CD4-positive, alpha-beta T cell treated with Interleukin-15 for 4 hours (primary cell): ENCODE results near the gene DENND6A.
"Not testable (repeated sequence)": the region's sequence is repeated elsewhere in the genome, so short reads cannot be mapped to it uniquely, and the experiment has no call there.

Experiments
- DNase-seq: peaks from one replicate; pipeline ENCODE4 v3.0.0-alpha.2; 2020; ENCODE audit warnings: low spot score

DENND6A gene

GRCh38 chr3:57637391-57637790 is 55.5 kb downstream of the DENND6A start:
- DNase-seq: no peak

- DNase-seq: not testable (repeated sequence)
Measured at GRCh38 chr3:57634259-57634658, 58.6 kb downstream of the DENND6A start.

GRCh38 chr3:57627976-57628375 is 64.9 kb downstream of the DENND6A start:
- DNase-seq: no peak

GRCh38 chr3:57624801-57625200 is 68.1 kb downstream of the DENND6A start:
- DNase-seq: no peak

GRCh38 chr3:57622362-57622761 is 70.5 kb downstream of the DENND6A start:
- DNase-seq: no peak

GRCh38 chr3:57617739-57618138 is 75.1 kb downstream of the DENND6A start:
- DNase-seq: no peak

GRCh38 chr3:57616233-57616632 is 76.6 kb downstream of the DENND6A start:
- no peak for DNase-seq

- not testable (repeated sequence) for DNase-seq
Measured at GRCh38 chr3:57611870-57612269, 81.0 kb downstream of the DENND6A start.

GRCh38 chr3:57605683-57606082 is 87.2 kb downstream of the DENND6A start:
- no peak for DNase-seq

- no peak for DNase-seq
Measured at GRCh38 chr3:57604971-57605370, 87.9 kb downstream of the DENND6A start.

- no peak for DNase-seq
Measured at GRCh38 chr3:57600195-57600594, 92.7 kb downstream of the DENND6A start.

GRCh38 chr3:57598765-57599360 is 94.0 kb downstream of the DENND6A start:
- no peak for DNase-seq

GRCh38 chr3:57597127-57597923 is 95.6 kb downstream of the DENND6A start, which contains the start of gene ARF4:
ARF4 (minus strand) TSS chr3:57597344; CDS start chr3:57597140, 204 bp downstream.
- DNase-seq: peak; percentile 100

- peak; percentile 46 for DNase-seq
Measured at GRCh38 chr3:57596495-57597126, 96.3 kb downstream of the DENND6A start.

- no peak for DNase-seq
Measured at GRCh38 chr3:57594576-57594975, 98.3 kb downstream of the DENND6A start.

- no peak for DNase-seq
Measured at GRCh38 chr3:57594144-57594543, 98.7 kb downstream of the DENND6A start.

- no peak for DNase-seq
Measured at GRCh38 chr3:57592306-57592705, 100.6 kb downstream of the DENND6A start.

GRCh38 chr3:57587905-57588304 is 105.0 kb downstream of the DENND6A start:
- DNase-seq: no peak

GRCh38 chr3:57586778-57587177 is 106.1 kb downstream of the DENND6A start:
- DNase-seq: no peak

- no peak for DNase-seq
Measured at GRCh38 chr3:57583544-57583943, 109.3 kb downstream of the DENND6A start.

- DNase-seq: peak; percentile 9
Measured at GRCh38 chr3:57582474-57583168, 110.3 kb downstream of the DENND6A start.

GRCh38 chr3:57577801-57578200 is 115.1 kb downstream of the DENND6A start:
- DNase-seq: no peak
